HCT116 (cell line): Measurements from ENCODE around the gene YY1. TPM values are rescaled to one million over a fixed set of nuclear protein-coding genes. Genes with fewer than 3 reads are reported as not detected.

Experiments used
- ATAC-seq: fragments of 200-7000 bp; cut with Tn5 transposase; 2 replicates; pipeline ENCODE4 v1.9.1; 2020; ENCODE audit warnings: mild to moderate bottlenecking, moderate library complexity
- BruUV-seq: library from RNA; stranded (reverse); fragments of 400-500 nt; replicated peaks from 2 replicates; lab custom pipeline; 2021; lab: Mats Ljungman, UMichigan
- CTCF ChIA-PET: fragments of 300-600 bp; sonication (Branson Sonifier 250); formaldehyde crosslinking; loops from one replicate; lab custom pipeline; 2021; ENCODE audit warnings: antibody characterized with exemption; lab: Charles Lee
- POLR2A ChIA-PET: fragments of 300-600, 350-600 bp; sonication (Branson Sonifier 250); formaldehyde crosslinking; loops from one replicate; lab custom pipeline; 2021; ENCODE audit warnings: antibody characterized with exemption; lab: Charles Lee
- RAD21 ChIA-PET, 2 experiments: fragments of 300-600 bp; sonication (Branson Sonifier 250); formaldehyde crosslinking; loops; one replicate each; lab custom pipeline; 2023; ENCODE audit warnings: low total read pairs in 2 of 2; ENCODE audit not compliant: uncharacterized antibody in 2 of 2, unreplicated experiment in 2 of 2, low non-redundant PET in 1 of 2; lab: Charles Lee
- DNase-seq: peaks from one replicate; pipeline ENCODE4 v3.0.0-alpha.2; 2010; ENCODE audit warnings: low read depth, low spot score
- H2AFZ ChIP-seq: fragments of 200-600 bp; shearing (Covaris generic), sonication (generic); 2 replicates; pipeline ENCODE4 v1.6.1; 2017; ENCODE audit warnings: low read depth, mixed run types, mixed read lengths, antibody characterized with exemption, low read length; ENCODE audit not compliant: poor library complexity, severe bottlenecking
- H3K27ac ChIP-seq: 2 replicates; pipeline ENCODE4 v1.5.1; 2012; ENCODE audit warnings: low read depth, low read length
- H3K27me3 ChIP-seq: fragments of 200-600 bp; sonication (generic); 2 replicates; pipeline ENCODE4 v1.6.1; 2016; ENCODE audit warnings: mixed run types, low read length, mixed read lengths; ENCODE audit not compliant: insufficient read depth
- H3K36me3 ChIP-seq, 2 experiments: fragments of 200-500 bp in 1 of 2; fragments of 200-600 bp in 1 of 2; sonication (Bioruptor generic) in 1 of 2; sonication (generic) in 1 of 2; 2 replicates each; pipeline versions ENCODE4 v1.5.1 to v1.6.1; 2014 to 2016; ENCODE audit warnings: low read length in 2 of 2, inconsistent platforms in 1 of 2, mixed read lengths in 1 of 2, mixed run types in 1 of 2; ENCODE audit not compliant: insufficient read depth in 2 of 2, control insufficient read depth in 1 of 2
- H3K4me1 ChIP-seq, 2 experiments: fragments of 200-600 bp in 1 of 2; sonication (generic) in 1 of 2; 2 replicates each; pipeline versions ENCODE4 v1.5.1 to v1.6.1; 2012 to 2017; ENCODE audit warnings: low read length in 2 of 2, inconsistent platforms in 1 of 2, mild to moderate bottlenecking in 1 of 2, mixed read lengths in 1 of 2, mixed run types in 1 of 2, moderate library complexity in 1 of 2; ENCODE audit not compliant: insufficient read depth in 2 of 2, control insufficient read depth in 1 of 2
- H3K4me2 ChIP-seq: fragments of 200-600 bp; sonication (generic); 2 replicates; pipeline ENCODE4 v1.6.1; 2017; ENCODE audit warnings: mixed run types, low read length, mixed read lengths
- H3K4me3 ChIP-seq, 2 experiments: fragments of 200-600 bp in 1 of 2; sonication (generic) in 1 of 2; replicated peaks in 1 of 2; 2 replicates each; pipeline ENCODE4 v1.5.1; 2011 to 2016; ENCODE audit warnings: low read length in 2 of 2, control low read depth in 1 of 2, low read depth in 1 of 2, mild to moderate bottlenecking in 1 of 2, mixed read lengths in 1 of 2, mixed run types in 1 of 2
- H3K79me2 ChIP-seq: fragments of 200-600 bp; sonication (generic); 2 replicates; pipeline ENCODE4 v1.6.1; 2017; ENCODE audit warnings: mild to moderate bottlenecking, mixed run types, low read length, moderate library complexity, mixed read lengths; ENCODE audit not compliant: insufficient read depth
- H3K9ac ChIP-seq: fragments of 200-600 bp; sonication (generic); 2 replicates; pipeline ENCODE4 v1.6.1; 2016; ENCODE audit warnings: low read length, mixed read lengths
- H3K9me2 ChIP-seq: fragments of 200-600 bp; sonication (generic), shearing (Covaris generic); 2 replicates; pipeline ENCODE4 v1.6.1; 2017; ENCODE audit warnings: mixed run types, mild to moderate bottlenecking, moderate library complexity; ENCODE audit not compliant: insufficient read depth
- H3K9me3 ChIP-seq, 2 experiments: fragments of 200-500 bp in 1 of 2; fragments of 200-600 bp in 1 of 2; sonication (Bioruptor generic) in 1 of 2; sonication (generic) in 1 of 2; 2 replicates each; pipeline ENCODE4 v1.6.1; 2014 to 2017; ENCODE audit warnings: low read length in 2 of 2, mixed read lengths in 2 of 2, inconsistent platforms in 1 of 2, low read depth in 1 of 2, mild to moderate bottlenecking in 1 of 2, mixed run types in 1 of 2, moderate library complexity in 1 of 2; ENCODE audit not compliant: control insufficient read depth in 1 of 2, insufficient read depth in 1 of 2
- H4K20me1 ChIP-seq: fragments of 200-600 bp; sonication (generic), shearing (Covaris generic); 2 replicates; pipeline ENCODE4 v1.6.1; 2017; ENCODE audit warnings: mixed run types, mild to moderate bottlenecking, moderate library complexity; ENCODE audit not compliant: insufficient read depth
- CBX3 ChIP-seq: IDR thresholded peaks from 2 replicates; pipeline ENCODE4 v1.6.1; 2012; ENCODE audit warnings: low read depth
- EZH2 ChIP-seq: fragments of 200-600 bp; sonication (generic); IDR thresholded peaks from 2 replicates; pipeline ENCODE4 v1.6.1; 2017; ENCODE audit warnings: antibody characterized with exemption, mixed run types
- FOSL1 ChIP-seq: IDR thresholded peaks from 2 replicates; pipeline ENCODE4 v1.6.1; 2012; ENCODE audit warnings: low read depth
- RAD21 ChIP-seq: IDR thresholded peaks from 2 replicates; pipeline ENCODE4 v1.6.1; 2012; ENCODE audit warnings: low read depth, mild to moderate bottlenecking
- SIN3A ChIP-seq: IDR thresholded peaks from 2 replicates; pipeline ENCODE4 v1.6.1; 2012; ENCODE audit warnings: low read depth
- SP1 ChIP-seq: IDR thresholded peaks from 2 replicates; pipeline ENCODE4 v1.6.1; 2012; ENCODE audit warnings: low read depth
- SRF ChIP-seq: IDR thresholded peaks from 2 replicates; pipeline ENCODE4 v1.6.1; 2012; ENCODE audit warnings: low read depth
- intact Hi-C: fragments of 100-400 bp; cut with micrococcal nuclease; formaldehyde crosslinking; loops from 2 replicates; pipeline ENCODE4 v1.10.0; 2022
- total RNA-seq: library from RNA; stranded (reverse); gene quantifications from one replicate; pipeline ENCODE4 v1.2.1, GENCODE V29; 2021; ENCODE audit not compliant: unreplicated experiment
- TF ChIP-seq, protein P1 (sequence below), 3 experiments: fragments of 200-600 bp in 1 of 3; sonication (generic) in 1 of 3; IDR thresholded peaks in 2 of 3; conservative IDR thresholded peaks in 1 of 3; 2 replicates each; pipeline ENCODE4 v1.5.1; 2012 to 2017; ENCODE audit warnings: low read depth in 2 of 3, low read length in 2 of 3, antibody characterized with exemption in 1 of 3, borderline replicate concordance in 1 of 3, control low read depth in 1 of 3, mild to moderate bottlenecking in 1 of 3, mixed read lengths in 1 of 3, mixed run types in 1 of 3, moderate library complexity in 1 of 3; ENCODE audit not compliant: insufficient read depth in 1 of 3
- TF ChIP-seq, protein P2 (sequence below): IDR thresholded peaks from 2 replicates; pipeline ENCODE4 v1.6.1; 2011; ENCODE audit warnings: mild to moderate bottlenecking, low read length, moderate library complexity; ENCODE audit not compliant: insufficient replicate concordance; ENCODE audit errors: extremely low read depth

The YY1 gene
- total RNA-seq, 1 experiment from 2014 or later, result 111 TPM

DNA sequence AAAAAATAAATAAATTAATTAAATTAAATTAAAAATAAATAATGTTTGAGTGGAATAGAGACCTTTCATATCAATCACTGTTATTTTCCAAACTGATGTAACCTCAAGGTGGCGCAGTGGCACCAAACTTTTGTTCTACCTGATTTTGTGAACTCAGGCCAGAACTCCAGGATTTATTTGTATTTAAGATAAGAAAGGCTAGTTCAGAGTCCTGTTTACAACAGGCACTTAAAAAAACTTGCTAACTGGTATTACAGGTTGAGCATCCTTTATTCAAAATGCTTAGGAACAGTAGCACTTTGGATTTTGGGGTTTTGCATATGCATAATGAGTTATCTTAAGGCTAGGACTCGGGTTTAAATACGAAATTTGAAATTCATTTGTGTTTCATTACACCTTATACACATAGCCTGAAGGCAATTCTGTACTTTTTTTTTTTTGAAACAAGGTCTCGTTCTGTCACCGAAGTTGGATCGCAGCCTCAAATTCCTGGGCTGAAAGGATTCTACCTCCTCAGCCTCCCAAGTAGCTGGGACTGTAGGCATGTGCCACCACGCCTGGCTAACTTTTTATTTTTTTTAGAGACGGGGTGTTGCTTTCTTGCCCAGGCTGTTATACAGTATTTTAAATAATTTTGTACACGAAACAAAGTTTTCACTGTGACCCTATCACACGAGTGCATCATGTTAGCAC is 32.4 kb downstream of the YY1 start:
- H3K4me2 ChIP-seq, result no peak overlapping the region
- no peaks in the 10 kb centered on the region for H3K9me3 ChIP-seq
- no peak overlapping the region for H3K27ac ChIP-seq
- no peaks in the 10 kb centered on the region for H3K27me3 ChIP-seq
- no TSS peak for BruUV-seq
- TF ChIP-seq, protein P1, sequence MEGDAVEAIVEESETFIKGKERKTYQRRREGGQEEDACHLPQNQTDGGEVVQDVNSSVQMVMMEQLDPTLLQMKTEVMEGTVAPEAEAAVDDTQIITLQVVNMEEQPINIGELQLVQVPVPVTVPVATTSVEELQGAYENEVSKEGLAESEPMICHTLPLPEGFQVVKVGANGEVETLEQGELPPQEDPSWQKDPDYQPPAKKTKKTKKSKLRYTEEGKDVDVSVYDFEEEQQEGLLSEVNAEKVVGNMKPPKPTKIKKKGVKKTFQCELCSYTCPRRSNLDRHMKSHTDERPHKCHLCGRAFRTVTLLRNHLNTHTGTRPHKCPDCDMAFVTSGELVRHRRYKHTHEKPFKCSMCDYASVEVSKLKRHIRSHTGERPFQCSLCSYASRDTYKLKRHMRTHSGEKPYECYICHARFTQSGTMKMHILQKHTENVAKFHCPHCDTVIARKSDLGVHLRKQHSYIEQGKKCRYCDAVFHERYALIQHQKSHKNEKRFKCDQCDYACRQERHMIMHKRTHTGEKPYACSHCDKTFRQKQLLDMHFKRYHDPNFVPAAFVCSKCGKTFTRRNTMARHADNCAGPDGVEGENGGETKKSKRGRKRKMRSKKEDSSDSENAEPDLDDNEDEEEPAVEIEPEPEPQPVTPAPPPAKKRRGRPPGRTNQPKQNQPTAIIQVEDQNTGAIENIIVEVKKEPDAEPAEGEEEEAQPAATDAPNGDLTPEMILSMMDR (IDR thresholded peaks at IDR 0.05 in 2 of 3, conservative IDR thresholded peaks at IDR 0.05 in 1 of 3; ENCODE audit: borderline replicate concordance in 1 of 3, insufficient read depth in 1 of 3, low read depth in 2 of 3, low read length in 2 of 3), result peak; percentile 27 to 51 (median 48); a peak in 5 of 6 replicates
- TF ChIP-seq FOSL1 (no peak), SIN3A (no peak), RAD21 (peak; percentile 39), EZH2 (no peak), SRF (no peak), SP1 (no peak), CBX3 (no peak)
- TF ChIP-seq, protein P2, sequence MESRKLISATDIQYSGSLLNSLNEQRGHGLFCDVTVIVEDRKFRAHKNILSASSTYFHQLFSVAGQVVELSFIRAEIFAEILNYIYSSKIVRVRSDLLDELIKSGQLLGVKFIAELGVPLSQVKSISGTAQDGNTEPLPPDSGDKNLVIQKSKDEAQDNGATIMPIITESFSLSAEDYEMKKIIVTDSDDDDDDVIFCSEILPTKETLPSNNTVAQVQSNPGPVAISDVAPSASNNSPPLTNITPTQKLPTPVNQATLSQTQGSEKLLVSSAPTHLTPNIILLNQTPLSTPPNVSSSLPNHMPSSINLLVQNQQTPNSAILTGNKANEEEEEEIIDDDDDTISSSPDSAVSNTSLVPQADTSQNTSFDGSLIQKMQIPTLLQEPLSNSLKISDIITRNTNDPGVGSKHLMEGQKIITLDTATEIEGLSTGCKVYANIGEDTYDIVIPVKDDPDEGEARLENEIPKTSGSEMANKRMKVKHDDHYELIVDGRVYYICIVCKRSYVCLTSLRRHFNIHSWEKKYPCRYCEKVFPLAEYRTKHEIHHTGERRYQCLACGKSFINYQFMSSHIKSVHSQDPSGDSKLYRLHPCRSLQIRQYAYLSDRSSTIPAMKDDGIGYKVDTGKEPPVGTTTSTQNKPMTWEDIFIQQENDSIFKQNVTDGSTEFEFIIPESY, result no peak
- peaks cover 97% of the 10 kb centered on the region for H3K79me2 ChIP-seq
- CTCF ChIA-PET, result interaction anchor here (0.6 kb wide), 1 partner anchor 11 kb away, joined by 3 read pairs; no protein-coding TSS in a partner anchor
- POLR2A ChIA-PET, result no interaction called here
- peaks cover 39% of the 10 kb centered on the region for H4K20me1 ChIP-seq
- H3K4me3 ChIP-seq, result no peak overlapping the region
- intact Hi-C loops, result no loop called here
- H3K4me1 ChIP-seq, result peaks cover 0 to 6% of the 10 kb centered on the region in 2 experiments; a peak in 1 of 4 replicates
- peak; percentile 36; the same call in 1 of the 2 replicates for ATAC-seq
- DNase-seq, result no peak
- H3K9me2 ChIP-seq, result no peaks in the 10 kb centered on the region
- no peak overlapping the region for H3K9ac ChIP-seq
- H2AFZ ChIP-seq, result no peak overlapping the region
- RAD21 ChIA-PET, result no interaction called here
- peaks cover 4 to 18% of the 10 kb centered on the region in 2 experiments; a peak in 2 of 4 replicates for H3K36me3 ChIP-seq
